ENCODE data around the gene CLEC4F.
"Not testable (repeated sequence)": the region's sequence is repeated elsewhere in the genome, so short reads cannot be mapped to it uniquely, and the experiment has no call there.

Gene CLEC4F

GRCh38 chr2:70823249-70823648, 2.9 kb upstream of the CLEC4F start:
- DNase-seq = no peak

- no peak for DNase-seq
Measured at GRCh38 chr2:70822843-70823242, 2.4 kb upstream of the CLEC4F start.

GRCh38 chr2:70817284-70817954, 3.0 kb downstream of the CLEC4F start:
- no peak for DNase-seq

GRCh38 chr2:70816726-70817125, 3.7 kb downstream of the CLEC4F start:
- no peak for DNase-seq

- no peak for DNase-seq
Measured at GRCh38 chr2:70808983-70809958, 11.1 kb downstream of the CLEC4F start.

- no peak for DNase-seq
Measured at GRCh38 chr2:70807828-70808118, 12.6 kb downstream of the CLEC4F start.

GRCh38 chr2:70807102-70807827, 13.1 kb downstream of the CLEC4F start:
- DNase-seq = no peak

- no peak for DNase-seq
Measured at GRCh38 chr2:70806620-70807019, 13.8 kb downstream of the CLEC4F start.

GRCh38 chr2:70806013-70806412, 14.4 kb downstream of the CLEC4F start:
- DNase-seq = no peak

GRCh38 chr2:70801607-70802263, 18.7 kb downstream of the CLEC4F start:
- DNase-seq = no peak

GRCh38 chr2:70799706-70800105, 20.7 kb downstream of the CLEC4F start:
- no peak for DNase-seq

- DNase-seq = not testable (repeated sequence)
Measured at GRCh38 chr2:70797996-70798395, 22.4 kb downstream of the CLEC4F start.

- no peak for DNase-seq
Measured at GRCh38 chr2:70797506-70797905, 22.9 kb downstream of the CLEC4F start.

- no peak for DNase-seq
Measured at GRCh38 chr2:70796262-70796661, 24.1 kb downstream of the CLEC4F start.

GRCh38 chr2:70795164-70795995, 25.0 kb downstream of the CLEC4F start:
- DNase-seq = no peak

GRCh38 chr2:70793450-70793849, 26.9 kb downstream of the CLEC4F start:
- DNase-seq = peak; percentile 3

GRCh38 chr2:70790136-70790828, 30.1 kb downstream of the CLEC4F start, which contains the start of gene FIGLA:
TSS of gene FIGLA (minus strand) at chr2:70790643. CDS start at chr2:70790638, 5 bp downstream.
- DNase-seq = no peak

GRCh38 chr2:70789304-70790135, 30.9 kb downstream of the CLEC4F start:
- DNase-seq = peak; percentile 62

GRCh38 chr2:70785137-70785911, 35.1 kb downstream of the CLEC4F start:
- DNase-seq = peak; percentile 39

GRCh38 chr2:70784320-70784719, 36.1 kb downstream of the CLEC4F start:
- no peak for DNase-seq

All from CD4-positive, alpha-beta T cell treated with Interleukin-10 for 1 hour (primary cell).